ENCODE results near the gene CABP2. TPM values are rescaled to one million over a fixed set of nuclear protein-coding genes. Genes with fewer than 3 reads are reported as not detected.

Gene CABP2
- total RNA-seq, 2 donors from 2014 or later: not detected

DNA sequence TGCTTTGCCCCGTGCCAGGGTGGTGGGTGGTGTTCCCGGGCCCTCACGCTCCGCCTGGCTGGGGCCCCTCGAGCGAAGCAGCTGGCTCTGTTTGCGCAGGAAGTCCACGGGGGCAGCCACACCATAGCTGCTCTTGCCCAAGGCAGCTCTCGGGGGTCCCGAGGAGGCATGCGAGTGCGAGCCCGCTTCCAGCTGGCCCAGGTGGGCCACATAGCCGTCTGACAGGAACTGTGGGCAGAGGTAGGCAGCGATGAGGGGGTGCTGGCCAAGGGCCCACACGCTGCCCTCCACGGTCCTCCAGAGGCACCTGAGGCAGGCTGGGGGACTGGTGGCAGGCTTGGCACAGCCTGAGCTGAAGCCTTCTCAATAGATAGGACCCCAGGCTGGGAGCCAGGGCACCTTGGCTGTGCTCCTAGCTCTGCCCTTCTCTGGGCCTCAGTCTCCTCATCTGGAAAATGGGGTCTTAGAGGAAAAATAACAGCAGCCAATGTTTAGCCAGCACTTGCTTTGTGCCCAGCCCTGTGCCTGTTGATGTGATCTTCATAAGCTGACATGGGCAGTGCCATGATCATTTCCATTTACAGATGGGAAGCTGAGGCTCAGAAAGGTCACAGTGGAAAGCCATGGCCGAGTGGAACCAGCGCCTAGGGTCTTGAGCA is 31.0 kb downstream of the CABP2 start:
- WGBS, 2 experiments (ENCODE audit: insufficient coverage in 1 of 2, insufficient read length in 1 of 2): 93 to 98% methylated on average over 14 to 19 of the region's 19 CpGs
- Histone ChIP-seq H3K9me3 (ENCODE audit: control insufficient read depth, low read length) (no peaks in the 10 kb centered on the region), H3K9ac (ENCODE audit: extremely low read depth, low read length, poor library complexity, severe bottlenecking) (no peak overlapping the region), H3K4me1 (ENCODE audit: control insufficient read depth, insufficient read depth, low read length) (no peaks in the 10 kb centered on the region), H3K27me3 (ENCODE audit: control insufficient read depth, insufficient read depth, low read length, poor library complexity, severe bottlenecking) (no peaks in the 10 kb centered on the region), H3K36me3 (ENCODE audit: control insufficient read depth, insufficient read depth, low read length) (peaks cover 11% of the 10 kb centered on the region), H3K27ac (ENCODE audit: low read depth, low read length) (no peak overlapping the region), H3K4me3 (ENCODE audit: low read length) (no peak overlapping the region)
- no peak overlapping the region for H3K27ac Mint-ChIP-seq
- H3K9me3 Mint-ChIP-seq: no peaks in the 10 kb centered on the region
- DNase-seq: no peak
- H3K27me3 Mint-ChIP-seq (ENCODE audit: insufficient read depth): no peaks in the 10 kb centered on the region
- H3K4me1 Mint-ChIP-seq: no peaks in the 10 kb centered on the region
- no peak overlapping the region for H3K4me3 Mint-ChIP-seq
- TF ChIP-seq, protein P1, sequence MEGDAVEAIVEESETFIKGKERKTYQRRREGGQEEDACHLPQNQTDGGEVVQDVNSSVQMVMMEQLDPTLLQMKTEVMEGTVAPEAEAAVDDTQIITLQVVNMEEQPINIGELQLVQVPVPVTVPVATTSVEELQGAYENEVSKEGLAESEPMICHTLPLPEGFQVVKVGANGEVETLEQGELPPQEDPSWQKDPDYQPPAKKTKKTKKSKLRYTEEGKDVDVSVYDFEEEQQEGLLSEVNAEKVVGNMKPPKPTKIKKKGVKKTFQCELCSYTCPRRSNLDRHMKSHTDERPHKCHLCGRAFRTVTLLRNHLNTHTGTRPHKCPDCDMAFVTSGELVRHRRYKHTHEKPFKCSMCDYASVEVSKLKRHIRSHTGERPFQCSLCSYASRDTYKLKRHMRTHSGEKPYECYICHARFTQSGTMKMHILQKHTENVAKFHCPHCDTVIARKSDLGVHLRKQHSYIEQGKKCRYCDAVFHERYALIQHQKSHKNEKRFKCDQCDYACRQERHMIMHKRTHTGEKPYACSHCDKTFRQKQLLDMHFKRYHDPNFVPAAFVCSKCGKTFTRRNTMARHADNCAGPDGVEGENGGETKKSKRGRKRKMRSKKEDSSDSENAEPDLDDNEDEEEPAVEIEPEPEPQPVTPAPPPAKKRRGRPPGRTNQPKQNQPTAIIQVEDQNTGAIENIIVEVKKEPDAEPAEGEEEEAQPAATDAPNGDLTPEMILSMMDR (conservative IDR thresholded peaks at IDR 0.05): no peak
- H3K36me3 Mint-ChIP-seq (ENCODE audit: low read depth): peaks cover 34% of the 10 kb centered on the region

DNA sequence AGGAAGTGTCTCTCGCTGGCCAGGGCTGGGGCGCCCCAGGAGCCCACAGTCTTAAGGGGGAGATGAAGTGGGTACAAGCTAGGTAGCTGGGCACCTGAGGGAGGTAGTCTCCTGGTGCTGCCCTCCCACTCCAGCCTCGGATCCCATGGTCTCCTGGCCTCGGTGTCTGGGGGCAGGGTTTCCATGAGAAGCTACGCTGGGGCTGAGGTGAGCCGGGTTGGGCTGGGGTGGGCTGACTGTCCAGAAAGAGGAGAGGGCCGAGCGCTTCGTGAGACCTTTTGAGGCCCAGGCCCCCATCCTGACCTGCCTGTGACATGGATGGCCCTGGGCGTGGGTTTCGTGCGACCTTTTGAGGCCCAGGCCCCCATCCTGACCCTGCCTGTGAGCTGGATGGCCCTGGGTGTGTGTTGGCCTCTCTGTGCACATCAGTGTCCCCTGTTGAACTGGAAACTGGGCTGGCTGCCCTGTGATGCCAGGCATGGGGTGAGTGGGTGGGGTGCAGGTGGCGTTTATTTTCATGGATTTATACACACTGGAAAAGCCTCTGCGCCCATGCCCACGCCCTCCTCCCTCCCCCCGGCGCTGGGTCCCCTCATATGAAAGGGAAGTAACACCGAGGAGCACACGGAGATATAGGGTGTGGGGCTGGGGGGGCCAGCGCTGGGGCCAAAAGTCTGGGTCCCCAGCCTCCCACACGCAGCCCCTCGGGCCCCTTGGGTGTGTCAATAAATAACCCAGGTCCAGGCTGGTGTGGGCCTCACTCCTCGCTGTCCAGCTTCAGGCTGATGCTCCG is 31.8 kb downstream of the CABP2 start:
- Mint-ChIP-seq H3K36me3 (ENCODE audit: low read depth) (peaks cover 34% of the 10 kb centered on the region), H3K4me3 (no peak overlapping the region), H3K27ac (no peak overlapping the region), H3K27me3 (ENCODE audit: insufficient read depth) (no peaks in the 10 kb centered on the region), H3K9me3 (no peaks in the 10 kb centered on the region), H3K4me1 (no peaks in the 10 kb centered on the region)
- no peak overlapping the region for H3K27ac ChIP-seq (ENCODE audit: low read depth, low read length)
- no peaks in the 10 kb centered on the region for H3K4me1 ChIP-seq (ENCODE audit: control insufficient read depth, insufficient read depth, low read length)
- H3K4me3 ChIP-seq (ENCODE audit: low read length): no peak overlapping the region
- H3K27me3 ChIP-seq (ENCODE audit: control insufficient read depth, insufficient read depth, low read length, poor library complexity, severe bottlenecking): no peaks in the 10 kb centered on the region
- TF ChIP-seq, protein P1 (conservative IDR thresholded peaks at IDR 0.05): no peak
- no peak overlapping the region for H3K9ac ChIP-seq (ENCODE audit: extremely low read depth, low read length, poor library complexity, severe bottlenecking)
- no peaks in the 10 kb centered on the region for H3K9me3 ChIP-seq (ENCODE audit: control insufficient read depth, low read length)
- H3K36me3 ChIP-seq (ENCODE audit: control insufficient read depth, insufficient read depth, low read length): peaks cover 11% of the 10 kb centered on the region
- peak; percentile 36 for DNase-seq
- 89 to 95% methylated on average over 6 to 24 of the region's 24 CpGs for WGBS, 2 experiments (ENCODE audit: insufficient coverage in 1 of 2, insufficient read length in 1 of 2)

DNA sequence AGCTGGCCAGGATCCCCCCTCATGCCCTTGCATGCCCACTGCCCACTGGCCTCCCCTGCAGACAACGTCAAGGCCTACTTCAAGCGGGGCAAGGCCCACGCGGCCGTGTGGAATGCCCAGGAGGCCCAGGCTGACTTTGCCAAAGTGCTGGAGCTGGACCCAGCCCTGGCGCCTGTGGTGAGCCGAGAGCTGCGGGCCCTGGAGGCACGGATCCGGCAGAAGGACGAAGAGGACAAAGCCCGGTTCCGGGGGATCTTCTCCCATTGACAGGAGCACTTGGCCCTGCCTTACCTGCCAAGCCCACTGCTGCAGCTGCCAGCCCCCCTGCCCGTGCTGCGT is 32.5 kb downstream of the CABP2 start:
- Mint-ChIP-seq H3K27me3 (ENCODE audit: insufficient read depth) (no peaks in the 10 kb centered on the region), H3K4me1 (no peaks in the 10 kb centered on the region), H3K9me3 (no peaks in the 10 kb centered on the region), H3K27ac (no peak overlapping the region), H3K4me3 (no peak overlapping the region), H3K36me3 (ENCODE audit: low read depth) (peaks cover 30% of the 10 kb centered on the region)
- Histone ChIP-seq H3K4me3 (ENCODE audit: low read length) (no peak overlapping the region), H3K27ac (ENCODE audit: low read depth, low read length) (peak overlapping the region; percentile 17), H3K9me3 (ENCODE audit: control insufficient read depth, low read length) (no peaks in the 10 kb centered on the region), H3K36me3 (ENCODE audit: control insufficient read depth, insufficient read depth, low read length) (peaks cover 11% of the 10 kb centered on the region), H3K27me3 (ENCODE audit: control insufficient read depth, insufficient read depth, low read length, poor library complexity, severe bottlenecking) (no peaks in the 10 kb centered on the region), H3K4me1 (ENCODE audit: control insufficient read depth, insufficient read depth, low read length) (no peaks in the 10 kb centered on the region), H3K9ac (ENCODE audit: extremely low read depth, low read length, poor library complexity, severe bottlenecking) (no peak overlapping the region)
- TF ChIP-seq, protein P1 (conservative IDR thresholded peaks at IDR 0.05): no peak
- 93 to 97% methylated on average over 9 to 15 of the region's 15 CpGs for WGBS, 2 experiments (ENCODE audit: insufficient coverage in 1 of 2, insufficient read length in 1 of 2)
- DNase-seq: no peak

Measured in endodermal cell (in vitro differentiated cells).